ENCODE data around the gene ATOX1. TPM values are rescaled to one million over a fixed set of nuclear protein-coding genes. Genes with fewer than 3 reads are reported as not detected.

Gene ATOX1
- total RNA-seq, 4 donors from 2014 or later, result 59.0 to 185 (median 92.1) TPM

GRCh38 chr5:151764801-151765200, 6.4 kb upstream of the ATOX1 start:
- DNase-seq (ENCODE audit: low spot score in 2 of 2), result no peak
- Histone ChIP-seq H3K4me3 (no peak overlapping the region), H3K9me3 (no peaks in the 10 kb centered on the region), H3K27me3 (no peaks in the 10 kb centered on the region), H3K36me3 (no peaks in the 10 kb centered on the region), H3K27ac (no peak overlapping the region), H3K4me1 (no peaks in the 10 kb centered on the region)
- TF ChIP-seq POLR2A (IDR thresholded peaks at IDR 0.05) (no peak), EP300 (IDR thresholded peaks at IDR 0.05) (no peak), POLR2AphosphoS5 (IDR thresholded peaks at IDR 0.05) (no peak), CTCF (IDR thresholded peaks at IDR 0.05) (no peak)

GRCh38 chr5:151758141-151758429, 346 bp downstream of the ATOX1 start:
- Histone ChIP-seq H3K27ac (peak overlapping the region; percentile 87), H3K36me3 (peaks cover 7% of the 10 kb centered on the region), H3K4me1 (peaks cover 23% of the 10 kb centered on the region), H3K27me3 (no peaks in the 10 kb centered on the region), H3K4me3 (peak overlapping the region; percentile 78), H3K9me3 (no peaks in the 10 kb centered on the region)
- TF ChIP-seq POLR2AphosphoS5 (IDR thresholded peaks at IDR 0.05) (no peak), CTCF (IDR thresholded peaks at IDR 0.05) (no peak), POLR2A (IDR thresholded peaks at IDR 0.05) (no peak), EP300 (IDR thresholded peaks at IDR 0.05) (no peak)
- WGBS, result 0% methylated on average over 11 of the region's 11 CpGs
- DNase-seq (ENCODE audit: low spot score in 2 of 2), result no peak

- Histone ChIP-seq H3K4me1 (peaks cover 23% of the 10 kb centered on the region), H3K4me3 (peak overlapping the region; percentile 78), H3K9me3 (no peaks in the 10 kb centered on the region), H3K27me3 (no peaks in the 10 kb centered on the region), H3K27ac (peak overlapping the region; percentile 87), H3K36me3 (peaks cover 9% of the 10 kb centered on the region)
- WGBS, result 7% methylated on average over 8 of the region's 9 CpGs
- TF ChIP-seq POLR2A (IDR thresholded peaks at IDR 0.05) (no peak), CTCF (IDR thresholded peaks at IDR 0.05) (no peak), EP300 (IDR thresholded peaks at IDR 0.05) (no peak), POLR2AphosphoS5 (IDR thresholded peaks at IDR 0.05) (no peak)
- no peak for DNase-seq (ENCODE audit: low spot score in 2 of 2)
Observed at GRCh38 chr5:151757233-151758140, 944 bp downstream of the ATOX1 start.

- no peak overlapping the region for H3K27ac ChIP-seq
- H3K27me3 ChIP-seq, result no peaks in the 10 kb centered on the region
- H3K9me3 ChIP-seq, result no peaks in the 10 kb centered on the region
- H3K36me3 ChIP-seq, result peaks cover 9% of the 10 kb centered on the region
- DNase-seq (ENCODE audit: low spot score in 2 of 2), result no peak
- H3K4me1 ChIP-seq, result peaks cover 28% of the 10 kb centered on the region
- H3K4me3 ChIP-seq, result no peak overlapping the region
- TF ChIP-seq POLR2AphosphoS5 (IDR thresholded peaks at IDR 0.05) (no peak), POLR2A (IDR thresholded peaks at IDR 0.05) (no peak), EP300 (IDR thresholded peaks at IDR 0.05) (no peak), CTCF (IDR thresholded peaks at IDR 0.05) (no peak)
- 95% methylated on average over 3 of the region's 3 CpGs for WGBS
Observed at GRCh38 chr5:151755383-151755782, 3.0 kb downstream of the ATOX1 start.

GRCh38 chr5:151751593-151751992, 6.8 kb downstream of the ATOX1 start:
- H3K27me3 ChIP-seq, result no peaks in the 10 kb centered on the region
- peaks cover 9% of the 10 kb centered on the region for H3K36me3 ChIP-seq
- 100% methylated on average over 3 of the region's 4 CpGs for WGBS
- no peak overlapping the region for H3K27ac ChIP-seq
- TF ChIP-seq CTCF (IDR thresholded peaks at IDR 0.05), result no peak
- TF ChIP-seq EP300 (IDR thresholded peaks at IDR 0.05), result no peak
- TF ChIP-seq POLR2AphosphoS5 (IDR thresholded peaks at IDR 0.05), result no peak
- TF ChIP-seq POLR2A (IDR thresholded peaks at IDR 0.05), result no peak
- no peak for DNase-seq (ENCODE audit: low spot score in 2 of 2)
- H3K4me1 ChIP-seq, result peaks cover 12% of the 10 kb centered on the region
- H3K9me3 ChIP-seq, result no peaks in the 10 kb centered on the region
- H3K4me3 ChIP-seq, result no peak overlapping the region
